CD4-positive, alpha-beta T cell treated with Interleukin-2 at 100 ng/mL for 4 hours (primary cell): ENCODE results near the gene ALOX12.
"Not testable (repeated sequence)": the region's sequence is repeated elsewhere in the genome, so short reads cannot be mapped to it uniquely, and the experiment has no call there.

Experiments
- DNase-seq: peaks from one replicate; pipeline ENCODE4 v3.0.0-alpha.2; 2020; ENCODE audit warnings: low spot score

ALOX12 gene, protein sequence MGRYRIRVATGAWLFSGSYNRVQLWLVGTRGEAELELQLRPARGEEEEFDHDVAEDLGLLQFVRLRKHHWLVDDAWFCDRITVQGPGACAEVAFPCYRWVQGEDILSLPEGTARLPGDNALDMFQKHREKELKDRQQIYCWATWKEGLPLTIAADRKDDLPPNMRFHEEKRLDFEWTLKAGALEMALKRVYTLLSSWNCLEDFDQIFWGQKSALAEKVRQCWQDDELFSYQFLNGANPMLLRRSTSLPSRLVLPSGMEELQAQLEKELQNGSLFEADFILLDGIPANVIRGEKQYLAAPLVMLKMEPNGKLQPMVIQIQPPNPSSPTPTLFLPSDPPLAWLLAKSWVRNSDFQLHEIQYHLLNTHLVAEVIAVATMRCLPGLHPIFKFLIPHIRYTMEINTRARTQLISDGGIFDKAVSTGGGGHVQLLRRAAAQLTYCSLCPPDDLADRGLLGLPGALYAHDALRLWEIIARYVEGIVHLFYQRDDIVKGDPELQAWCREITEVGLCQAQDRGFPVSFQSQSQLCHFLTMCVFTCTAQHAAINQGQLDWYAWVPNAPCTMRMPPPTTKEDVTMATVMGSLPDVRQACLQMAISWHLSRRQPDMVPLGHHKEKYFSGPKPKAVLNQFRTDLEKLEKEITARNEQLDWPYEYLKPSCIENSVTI

DNA sequence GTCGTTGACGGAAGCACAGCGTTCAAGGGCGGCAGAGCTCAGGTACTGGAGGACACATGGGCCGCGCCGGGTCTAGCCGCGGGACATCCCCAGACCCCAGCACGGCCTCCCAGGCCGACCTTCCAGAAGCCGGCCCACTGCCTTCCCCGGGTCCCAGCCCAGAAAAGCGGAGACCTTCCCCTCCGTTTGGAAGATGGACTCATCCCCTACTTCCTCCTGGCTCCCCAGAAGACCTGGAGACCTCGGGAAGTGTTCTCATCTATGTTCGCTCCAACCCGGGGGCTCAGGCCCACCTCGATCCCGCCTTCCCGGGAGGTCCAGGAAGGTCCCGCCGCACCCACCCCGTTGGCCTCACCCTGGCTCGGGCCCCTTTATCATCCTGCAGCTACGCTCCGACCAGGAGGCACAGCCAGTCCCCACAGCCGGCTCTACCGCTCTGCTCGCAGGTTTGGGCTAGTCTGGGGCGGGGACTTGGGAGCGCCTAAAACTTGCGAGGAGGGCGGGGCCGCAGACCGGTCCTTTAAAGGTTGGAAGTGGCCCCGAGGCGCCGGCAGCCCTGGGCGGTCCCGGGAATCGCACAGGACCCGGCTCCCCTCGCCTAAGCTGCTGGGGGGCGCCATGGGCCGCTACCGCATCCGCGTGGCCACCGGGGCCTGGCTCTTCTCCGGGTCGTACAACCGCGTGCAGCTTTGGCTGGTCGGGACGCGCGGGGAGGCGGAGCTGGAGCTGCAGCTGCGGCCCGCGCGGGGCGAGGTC, at the start of gene ALOX12:
ALOX12 (plus strand) TSS at position 550 of the 756 bp plus-strand sequence; CDS start at position 619, 69 bp downstream.
- no peak for DNase-seq

DNA sequence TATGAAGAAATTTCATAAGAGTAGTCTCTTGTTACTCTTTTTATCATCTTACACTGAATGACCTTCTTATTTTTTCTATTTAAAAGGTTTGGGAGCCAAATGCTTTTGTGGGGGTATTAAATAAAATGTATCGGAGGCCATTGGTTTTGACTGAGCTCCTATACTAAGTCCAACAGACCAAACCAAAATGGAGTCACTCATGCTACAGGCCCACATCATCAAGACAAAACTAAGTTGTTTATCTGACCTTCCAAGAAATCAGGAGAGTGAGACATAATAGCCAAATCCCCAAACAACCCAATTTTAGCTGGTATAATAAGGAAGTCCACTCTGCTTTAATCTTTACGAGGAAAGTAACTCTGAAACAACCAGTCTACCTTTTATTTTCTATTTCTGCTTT, 48.1 kb upstream of the ALOX12 start:
- no peak for DNase-seq

DNA sequence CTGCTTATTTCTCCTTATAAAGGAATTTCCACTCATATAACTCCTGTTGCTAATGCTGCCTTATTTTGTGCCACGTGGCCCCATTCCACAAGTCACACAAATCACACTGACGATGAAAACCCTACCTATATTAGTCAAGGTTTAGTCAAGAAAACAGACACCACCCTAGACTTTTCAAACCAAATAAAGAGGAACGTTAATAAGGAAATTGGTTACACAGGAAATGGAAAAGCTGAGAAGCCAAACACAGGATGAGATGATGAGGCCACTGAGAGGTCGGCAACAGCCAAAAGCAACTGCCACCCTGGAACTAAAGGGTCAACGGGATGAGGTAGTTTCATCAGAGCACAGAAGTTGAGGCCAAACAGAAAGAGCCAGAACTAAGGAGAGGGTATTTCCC, 47.3 kb upstream of the ALOX12 start:
- DNase-seq, result no peak

DNA sequence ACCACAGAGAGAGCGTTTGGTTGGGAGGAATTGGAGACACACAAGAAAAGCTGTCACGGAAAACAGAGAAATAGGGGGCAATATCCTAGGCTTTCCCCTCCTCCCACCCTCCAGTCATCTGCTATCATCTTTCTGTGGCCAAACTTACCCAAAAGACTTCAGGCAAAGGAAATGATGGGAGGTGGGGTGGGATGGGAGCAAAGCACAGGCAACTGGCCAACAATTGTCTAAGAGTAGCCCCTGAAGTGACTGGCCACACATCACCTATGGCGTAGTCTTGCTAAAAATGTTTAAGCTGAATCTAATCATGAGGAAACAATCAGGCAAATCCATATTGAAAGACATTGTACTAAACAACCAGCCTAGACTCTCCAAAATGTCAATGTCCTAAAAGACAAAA, 46.9 kb upstream of the ALOX12 start:
- no peak for DNase-seq

DNA sequence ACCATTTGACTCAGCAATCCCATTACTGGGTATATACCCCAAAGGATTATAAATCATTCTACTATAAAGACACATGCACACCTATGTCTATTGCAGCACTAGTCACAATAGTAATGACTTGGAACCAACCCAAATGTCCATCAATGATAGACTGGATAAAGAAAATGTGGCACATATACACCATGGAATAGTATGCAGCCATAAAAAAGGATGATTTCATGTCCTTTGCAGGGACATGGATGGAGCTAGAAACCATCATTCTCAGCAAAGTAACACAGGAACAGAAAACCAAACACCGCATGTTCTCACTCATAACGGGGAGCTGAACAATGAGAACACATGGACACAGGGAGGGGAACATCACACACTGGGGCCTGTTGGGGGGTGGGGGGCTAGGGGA, 44.9 kb upstream of the ALOX12 start:
- not testable (repeated sequence) for DNase-seq

DNA sequence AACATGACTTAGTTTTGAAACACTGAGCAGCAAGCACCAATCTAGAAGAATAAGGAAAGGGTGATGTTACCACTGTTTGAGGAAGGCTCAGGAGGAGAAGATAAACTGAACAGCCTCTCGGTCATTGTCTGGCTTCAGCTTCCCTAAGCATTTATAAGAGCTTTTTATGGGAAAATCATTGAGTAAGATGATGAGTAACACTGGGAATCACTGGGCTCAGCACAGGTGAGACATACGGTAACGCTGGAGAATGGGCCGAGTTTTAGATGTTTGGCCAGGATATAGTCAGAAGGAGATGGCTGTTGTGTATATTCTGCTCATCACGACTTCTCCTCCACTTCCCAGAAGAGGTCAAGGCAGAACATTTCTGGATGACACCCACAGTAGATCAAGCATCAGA, 42.2 kb upstream of the ALOX12 start:
- no peak for DNase-seq

DNA sequence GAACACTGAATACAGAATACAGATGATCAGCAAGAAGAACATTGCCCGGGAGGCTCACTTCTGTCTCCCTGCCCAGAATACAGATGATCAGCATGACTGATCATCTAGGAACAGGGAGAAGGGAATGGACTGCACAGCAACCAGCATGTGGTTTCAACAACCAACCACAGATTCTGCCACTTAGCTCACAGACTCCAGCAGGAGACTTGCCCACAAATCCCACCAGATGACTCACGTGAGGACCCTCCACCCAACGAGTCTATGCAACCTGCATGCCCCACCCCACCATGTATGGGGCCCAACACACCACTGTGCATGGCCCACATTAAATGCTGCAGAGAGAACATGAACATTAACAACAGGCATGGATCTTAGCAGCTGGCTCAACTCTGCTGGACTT, 36.1 kb upstream of the ALOX12 start:
- no peak for DNase-seq

DNA sequence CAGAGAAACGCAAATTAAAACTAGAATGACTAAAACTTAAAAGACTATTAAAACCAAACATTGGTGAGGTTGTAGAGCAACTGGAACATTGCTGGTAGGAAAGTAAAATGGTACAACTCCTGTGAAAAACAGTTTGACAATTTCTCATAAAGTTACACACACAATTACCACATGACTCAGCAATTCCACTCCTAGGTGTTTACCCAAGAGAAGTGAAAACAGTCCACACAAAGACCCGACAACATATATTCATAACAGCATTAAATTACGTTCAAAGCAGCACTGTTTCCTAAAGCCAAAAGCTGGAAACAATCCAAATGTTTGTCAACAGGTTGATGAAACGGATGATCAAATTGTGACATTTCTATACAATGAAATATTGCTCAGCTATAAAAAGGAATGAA, 26.5 kb upstream of the ALOX12 start:
- DNase-seq, result no peak

DNA sequence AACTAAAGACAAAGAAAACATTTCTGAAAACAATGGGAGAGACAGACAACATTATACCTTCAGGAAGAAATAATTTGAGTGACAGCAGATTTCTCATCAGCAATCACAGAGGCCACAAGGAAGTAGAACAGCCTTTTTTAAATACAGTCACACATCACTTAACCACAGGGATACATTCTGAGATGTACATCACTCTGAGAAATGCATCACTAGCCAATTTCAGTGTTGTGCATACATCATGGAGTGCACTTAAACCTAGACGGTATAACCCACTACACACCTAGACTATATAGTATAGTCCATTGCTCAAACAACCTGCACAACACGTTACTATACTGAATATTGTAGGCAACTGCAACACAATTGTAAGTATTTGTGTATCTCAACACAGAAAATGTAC, 24.9 kb upstream of the ALOX12 start:
- no peak for DNase-seq

DNA sequence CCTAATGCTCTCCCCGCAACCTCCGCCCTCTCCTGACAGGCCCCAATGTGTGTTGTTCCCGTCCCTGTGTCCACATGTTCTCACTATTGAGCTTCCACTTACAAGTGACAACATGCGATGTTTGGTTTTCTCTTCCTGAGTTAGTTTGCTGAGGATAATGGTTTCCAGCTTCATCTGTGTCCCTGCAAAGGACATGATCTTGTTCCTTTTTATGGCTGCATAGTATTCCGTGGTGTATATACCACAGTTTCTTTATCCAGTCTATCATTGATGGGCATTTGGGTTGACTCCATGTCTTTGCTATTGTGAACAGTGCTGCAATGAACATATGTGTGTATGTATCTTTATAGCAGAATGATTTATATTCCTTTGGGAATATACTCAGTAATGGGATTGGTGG, 16.4 kb upstream of the ALOX12 start:
- DNase-seq, result not testable (repeated sequence)

DNA sequence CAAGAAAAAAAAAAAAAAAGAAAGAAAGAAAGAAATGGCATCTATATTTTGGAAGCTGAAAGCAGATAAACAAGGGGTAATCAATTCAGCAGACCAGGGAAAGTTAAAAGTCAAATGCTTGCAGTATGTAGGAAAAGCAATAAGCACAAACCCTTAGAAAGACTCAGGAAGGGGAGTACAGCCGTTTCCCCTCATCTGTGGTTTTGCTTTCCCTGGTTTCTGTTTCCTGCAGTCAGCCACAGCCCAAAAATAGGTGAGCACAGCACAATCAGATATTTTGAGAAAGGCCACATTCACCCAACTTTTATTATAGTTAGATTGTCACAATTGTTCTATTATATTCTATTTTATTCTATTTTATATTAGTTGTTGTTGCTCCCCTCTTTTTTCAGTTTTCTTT, 14.4 kb upstream of the ALOX12 start:
- DNase-seq, result no peak

DNA sequence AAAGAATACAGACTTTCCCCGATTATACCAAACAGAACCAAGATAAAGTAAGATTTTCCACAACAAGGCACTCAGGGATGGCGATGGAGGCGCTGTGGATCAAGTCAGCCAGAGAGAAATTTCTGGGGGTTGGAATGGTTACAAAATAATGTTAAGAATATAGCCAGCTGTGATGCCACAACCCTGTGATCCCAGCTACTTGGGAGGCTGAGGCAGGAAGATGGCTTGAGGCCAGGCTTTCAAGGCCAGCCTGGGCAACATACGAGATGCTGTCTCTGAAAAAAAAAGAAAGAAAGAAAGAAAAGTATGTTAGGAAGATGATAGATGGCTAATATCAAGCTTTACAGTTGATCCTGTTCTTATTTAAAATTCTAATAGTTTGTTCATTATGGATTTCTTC, 10.6 kb upstream of the ALOX12 start:
- no peak for DNase-seq

DNA sequence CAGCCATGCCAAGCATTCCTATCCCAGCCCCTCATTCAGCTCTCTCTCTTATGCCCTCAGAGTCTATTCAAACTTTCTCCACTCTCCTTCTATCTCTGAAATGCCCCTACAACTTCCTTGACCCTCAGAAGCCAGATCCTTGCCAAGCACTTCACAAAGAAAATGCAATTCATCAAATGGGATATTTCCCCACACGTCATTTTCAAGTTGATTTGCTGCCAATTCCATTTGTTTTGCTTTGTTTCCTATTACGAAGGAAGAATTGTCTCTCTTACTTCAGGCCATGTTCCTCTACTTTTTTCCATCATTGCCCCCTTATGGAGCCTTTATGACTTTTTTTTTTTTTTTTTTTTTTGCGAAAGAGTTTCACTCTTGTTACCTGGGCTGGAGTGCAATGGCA, 9.2 kb upstream of the ALOX12 start:
- DNase-seq, result no peak

DNA sequence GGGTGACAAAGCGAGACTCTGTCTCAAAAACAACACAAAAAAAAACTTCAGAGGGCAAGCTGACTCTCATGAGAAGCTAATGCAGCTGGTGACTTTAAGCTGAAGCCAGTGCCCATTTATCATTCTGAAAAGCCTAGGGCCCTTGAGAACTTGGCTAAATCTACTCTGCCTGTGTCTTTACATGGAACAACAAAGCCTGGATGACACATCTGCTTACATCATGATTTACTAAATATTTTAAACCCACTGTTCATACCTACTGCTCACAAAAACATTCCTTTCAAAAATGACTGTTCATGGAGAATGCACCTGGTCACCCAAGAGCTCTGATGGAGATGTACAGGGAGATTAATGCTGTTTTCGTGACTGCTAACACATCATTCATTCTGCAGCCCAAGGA, 6.1 kb upstream of the ALOX12 start:
- no peak for DNase-seq

DNA sequence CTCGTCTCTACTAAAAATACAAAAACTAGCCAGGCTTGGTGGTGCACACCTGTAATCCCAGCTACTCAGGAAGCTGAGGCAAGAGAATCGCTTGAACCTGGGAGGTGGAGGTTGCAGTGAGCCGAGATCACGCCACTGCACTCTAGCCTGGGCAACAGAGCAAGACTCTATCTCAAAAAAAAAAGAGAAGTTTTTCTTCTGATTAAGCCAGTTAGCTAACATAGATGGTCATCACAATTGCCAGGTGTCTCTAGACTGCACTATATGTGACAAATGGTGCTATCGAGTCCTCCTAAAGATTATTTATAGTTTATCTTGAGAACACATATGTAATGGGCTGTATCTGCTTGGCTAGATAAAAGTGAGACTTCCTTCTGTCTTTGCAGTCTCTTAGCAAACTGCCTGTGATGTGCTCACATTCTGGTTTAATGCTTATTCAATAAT, 2.2 kb upstream of the ALOX12 start:
- not testable (repeated sequence) for DNase-seq

DNA sequence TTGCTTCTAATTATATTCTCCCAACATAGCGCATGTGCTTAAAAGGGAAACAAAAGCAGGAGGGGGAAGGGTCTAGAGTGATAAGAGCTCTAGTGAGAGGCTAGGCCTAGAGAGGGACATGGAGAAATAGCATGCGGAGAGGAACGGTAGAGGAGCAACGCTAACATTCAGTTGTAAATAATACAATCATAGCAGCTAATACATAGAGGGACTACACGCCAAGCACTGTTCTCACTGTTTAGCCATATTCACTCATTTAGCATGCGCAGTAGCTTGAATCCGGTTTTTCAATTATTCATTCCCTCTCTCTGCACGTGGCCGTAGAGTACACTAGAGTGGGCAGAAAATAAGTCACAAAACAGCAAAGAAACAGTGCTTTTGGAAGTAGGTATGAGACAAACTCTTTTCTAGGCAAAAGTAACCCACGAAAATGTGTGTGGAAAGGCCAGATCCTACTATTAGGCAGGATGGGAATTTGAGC, 1.7 kb upstream of the ALOX12 start:
- no peak for DNase-seq

DNA sequence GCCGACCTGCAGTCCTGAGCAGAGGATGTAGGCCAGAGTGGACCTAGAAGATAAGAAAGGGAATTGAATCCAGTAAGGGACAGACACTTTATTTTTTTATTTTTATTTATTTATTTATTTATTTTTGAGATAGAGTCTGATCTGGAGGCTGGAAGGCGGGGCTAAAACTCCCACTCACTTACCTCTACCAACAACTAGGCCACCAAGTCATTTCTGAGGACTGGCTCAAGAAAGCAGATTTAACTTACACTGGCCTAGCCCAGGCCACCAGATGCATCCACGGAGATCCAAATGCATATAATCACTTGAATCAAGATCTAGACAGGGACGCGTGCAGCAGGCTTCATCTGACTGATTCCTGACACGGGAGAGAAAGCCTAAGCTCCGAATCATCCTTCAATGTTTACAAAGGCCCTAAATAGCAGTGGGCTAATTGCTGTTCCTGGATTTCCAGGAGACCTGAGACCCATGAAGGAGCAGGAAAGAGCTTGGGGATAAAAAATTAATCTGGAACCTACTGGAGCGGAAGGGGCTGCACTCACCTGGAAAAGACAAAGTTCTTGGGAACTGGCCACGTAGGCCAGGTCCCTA, 1.1 kb upstream of the ALOX12 start:
- DNase-seq, result no peak

DNA sequence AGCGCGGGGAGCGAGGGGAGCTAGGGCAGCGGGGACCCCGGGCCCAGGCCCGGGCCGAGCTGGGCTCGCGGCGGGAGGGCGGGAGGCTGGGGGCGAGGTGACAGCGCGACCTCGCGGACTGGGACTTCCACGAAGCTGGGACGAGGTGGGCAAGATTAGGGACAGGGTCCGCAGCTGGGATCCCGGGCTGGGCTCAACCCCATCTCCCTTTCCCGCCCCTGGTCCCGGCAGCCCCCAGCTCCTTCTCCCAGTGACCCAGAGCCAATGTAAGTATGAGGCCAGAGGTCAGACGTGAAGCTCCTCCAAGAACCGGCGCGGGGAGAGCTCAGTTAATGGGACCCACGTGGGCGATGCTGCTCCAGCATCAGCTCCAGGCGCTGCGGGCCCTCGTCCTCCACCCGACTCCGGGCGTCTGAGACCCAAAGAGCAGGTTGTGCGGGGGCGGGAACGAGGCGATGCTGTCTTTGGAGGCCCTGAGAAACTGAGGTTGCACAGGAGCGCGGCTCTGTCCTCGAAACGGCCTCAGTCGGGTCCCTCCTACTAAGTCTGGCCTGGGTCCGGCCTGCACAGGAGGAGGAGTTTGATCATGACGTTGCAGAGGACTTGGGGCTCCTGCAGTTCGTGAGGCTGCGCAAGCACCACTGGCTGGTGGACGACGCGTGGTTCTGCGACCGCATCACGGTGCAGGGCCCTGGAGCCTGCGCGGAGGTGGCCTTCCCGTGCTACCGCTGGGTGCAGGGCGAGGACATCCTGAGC, 585 bp downstream of the ALOX12 start:
- no peak for DNase-seq

DNA sequence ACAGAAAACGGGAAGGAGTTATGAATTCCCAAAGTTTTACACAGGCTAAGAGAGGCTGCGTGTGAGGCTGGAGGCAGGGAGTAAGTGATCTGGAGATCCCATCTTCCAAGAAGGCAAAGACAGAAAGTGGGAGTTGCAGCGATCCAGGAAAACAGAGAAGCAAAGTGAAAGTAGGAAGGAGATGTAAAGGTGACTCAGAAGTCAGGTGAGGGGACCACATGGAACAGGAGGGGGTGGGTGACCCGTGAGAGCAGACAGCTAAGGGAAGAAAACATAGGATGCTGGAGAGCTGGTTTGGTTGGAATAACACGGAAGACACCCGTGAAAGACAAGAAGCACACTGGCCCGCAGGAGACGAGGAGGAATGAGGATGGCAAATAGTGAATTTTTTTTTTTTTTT, 1.3 kb downstream of the ALOX12 start:
- DNase-seq, result no peak

DNA sequence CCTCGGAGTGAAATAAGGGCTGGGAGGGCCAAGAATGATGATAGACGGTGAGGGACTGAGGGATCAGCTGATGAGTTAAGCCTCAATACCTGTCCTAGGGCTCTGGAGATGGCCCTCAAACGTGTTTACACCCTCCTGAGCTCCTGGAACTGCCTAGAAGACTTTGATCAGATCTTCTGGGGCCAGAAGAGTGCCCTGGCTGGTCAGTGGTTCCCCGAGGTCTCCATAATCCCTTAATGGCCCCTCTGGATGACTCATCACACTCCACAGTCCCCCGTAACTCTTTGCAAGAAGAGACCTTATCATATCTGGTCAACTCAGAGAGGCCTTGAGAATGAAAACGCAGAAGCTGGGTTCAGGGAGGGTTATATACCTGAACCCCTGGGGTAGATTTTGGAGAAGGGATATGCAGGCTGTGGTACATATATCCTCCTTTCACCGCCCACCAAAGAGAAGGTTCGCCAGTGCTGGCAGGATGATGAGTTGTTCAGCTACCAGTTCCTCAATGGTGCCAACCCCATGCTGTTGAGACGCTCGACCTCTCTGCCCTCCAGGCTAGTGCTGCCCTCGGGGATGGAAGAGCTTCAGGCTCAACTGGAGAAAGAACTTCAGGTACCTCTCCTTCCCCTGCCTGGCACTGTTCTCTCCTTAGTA, 3.1 kb downstream of the ALOX12 start:
- DNase-seq, result no peak

DNA sequence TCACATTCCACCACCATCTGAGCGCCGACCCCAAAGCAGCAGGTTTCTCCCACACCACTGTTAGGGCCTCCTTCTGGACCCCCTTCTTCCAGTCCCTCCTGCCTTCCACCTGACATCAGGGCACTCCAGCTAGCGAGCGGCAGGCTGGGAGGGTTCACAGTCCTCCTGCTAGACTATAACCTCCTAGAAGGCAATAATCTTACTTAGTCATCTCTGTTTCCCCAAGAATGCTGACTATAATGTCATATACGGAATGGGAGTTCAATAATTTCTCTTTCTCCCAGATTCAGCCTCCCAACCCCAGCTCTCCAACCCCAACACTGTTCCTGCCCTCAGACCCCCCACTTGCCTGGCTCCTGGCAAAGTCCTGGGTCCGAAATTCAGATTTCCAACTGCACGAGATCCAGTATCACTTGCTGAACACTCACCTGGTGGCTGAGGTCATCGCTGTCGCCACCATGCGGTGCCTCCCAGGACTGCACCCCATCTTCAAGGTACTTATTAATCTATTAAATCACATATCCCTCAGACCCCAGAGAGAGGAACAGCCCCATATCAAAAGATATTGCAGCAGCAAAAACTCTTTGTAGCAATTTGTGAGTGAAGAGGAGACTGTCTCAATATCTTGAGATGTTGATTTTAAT, 5.6 kb downstream of the ALOX12 start:
- peak; percentile 52 for DNase-seq
